ENCODE results near the gene CLCA4. TPM values are rescaled to one million over a fixed set of nuclear protein-coding genes. Genes with fewer than 3 reads are reported as not detected.

Gene CLCA4
- total RNA-seq, 1 donor from 2014 or later, result not detected

DNA sequence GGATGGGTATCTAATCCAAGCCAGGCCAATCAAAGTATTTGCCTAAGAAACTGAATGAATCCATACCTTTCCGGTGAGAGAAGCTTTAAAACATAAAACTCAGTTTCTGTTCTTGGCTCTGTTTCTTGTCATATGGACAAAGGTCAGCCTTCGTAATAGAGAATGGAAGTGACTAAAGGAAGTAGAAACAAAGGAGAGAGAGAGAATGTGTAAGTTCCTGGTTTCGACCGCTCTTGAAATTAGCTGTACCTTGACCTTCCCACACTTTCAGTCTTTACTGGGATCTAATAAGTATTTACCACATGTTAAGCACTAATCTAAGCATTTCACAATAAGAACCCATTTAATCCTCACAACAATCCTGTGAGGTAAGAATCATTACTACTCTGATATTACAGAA lies 19.6 kb upstream of the CLCA4 start:
- Mint-ChIP-seq H3K36me3 (ENCODE audit: low read depth) (no peaks in the 10 kb centered on the region), H3K4me1 (ENCODE audit: low read depth) (no peaks in the 10 kb centered on the region), H3K9me3 (ENCODE audit: low read depth) (peaks cover 6% of the 10 kb centered on the region), H3K27me3 (ENCODE audit: low read depth) (peaks cover 4% of the 10 kb centered on the region), H3K27ac (ENCODE audit: unreplicated experiment) (no peak overlapping the region), H3K4me3 (ENCODE audit: unreplicated experiment) (no peak overlapping the region)
- no peak for DNase-seq (ENCODE audit: low spot score)
- TF ChIP-seq CTCF (IDR thresholded peaks at IDR 0.05), result no peak

- Mint-ChIP-seq H3K4me3 (ENCODE audit: unreplicated experiment) (no peak overlapping the region), H3K27me3 (ENCODE audit: low read depth) (peaks cover 18% of the 10 kb centered on the region), H3K9me3 (ENCODE audit: low read depth) (peaks cover 4% of the 10 kb centered on the region), H3K4me1 (ENCODE audit: low read depth) (no peaks in the 10 kb centered on the region), H3K27ac (ENCODE audit: unreplicated experiment) (no peak overlapping the region), H3K36me3 (ENCODE audit: low read depth) (no peaks in the 10 kb centered on the region)
- no peak for TF ChIP-seq CTCF (IDR thresholded peaks at IDR 0.05)
- DNase-seq (ENCODE audit: low spot score), result no peak
Observed at GRCh38 chr1:86530211-86530845, 16.6 kb upstream of the CLCA4 start.

GRCh38 chr1:86537928-86538695 lies 8.8 kb upstream of the CLCA4 start:
- H3K9me3 Mint-ChIP-seq (ENCODE audit: low read depth), result no peaks in the 10 kb centered on the region
- no peaks in the 10 kb centered on the region for H3K36me3 Mint-ChIP-seq (ENCODE audit: low read depth)
- H3K27ac Mint-ChIP-seq (ENCODE audit: unreplicated experiment), result no peak overlapping the region
- H3K4me1 Mint-ChIP-seq (ENCODE audit: low read depth), result no peaks in the 10 kb centered on the region
- no peak for DNase-seq (ENCODE audit: low spot score)
- H3K27me3 Mint-ChIP-seq (ENCODE audit: low read depth), result peaks cover 13% of the 10 kb centered on the region
- no peak overlapping the region for H3K4me3 Mint-ChIP-seq (ENCODE audit: unreplicated experiment)
- no peak for TF ChIP-seq CTCF (IDR thresholded peaks at IDR 0.05)

DNA sequence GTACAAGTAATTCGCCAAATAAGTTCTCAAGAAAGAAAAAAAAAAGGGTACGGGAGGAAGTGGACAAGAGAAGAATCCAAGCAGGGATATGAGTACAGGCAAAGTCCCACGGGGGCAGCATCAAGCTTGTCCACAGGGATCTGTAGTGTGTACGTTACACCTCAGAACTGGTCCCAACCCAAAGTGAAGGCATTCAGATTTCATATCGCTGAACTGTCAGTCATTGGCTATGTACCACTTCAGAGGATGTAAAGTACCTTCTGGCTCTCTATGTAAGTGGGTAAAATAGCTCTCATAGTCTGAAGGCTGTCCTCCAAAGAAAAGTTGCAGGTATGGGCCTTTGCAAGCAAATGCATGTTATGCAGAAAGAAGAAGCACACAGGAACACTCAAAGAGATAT lies 8.1 kb upstream of the CLCA4 start:
- H3K27ac Mint-ChIP-seq (ENCODE audit: unreplicated experiment), result no peak overlapping the region
- H3K4me3 Mint-ChIP-seq (ENCODE audit: unreplicated experiment), result no peak overlapping the region
- H3K36me3 Mint-ChIP-seq (ENCODE audit: low read depth), result no peaks in the 10 kb centered on the region
- TF ChIP-seq CTCF (IDR thresholded peaks at IDR 0.05), result no peak
- DNase-seq (ENCODE audit: low spot score), result no peak
- H3K4me1 Mint-ChIP-seq (ENCODE audit: low read depth), result no peaks in the 10 kb centered on the region
- no peaks in the 10 kb centered on the region for H3K9me3 Mint-ChIP-seq (ENCODE audit: low read depth)
- H3K27me3 Mint-ChIP-seq (ENCODE audit: low read depth), result peaks cover 13% of the 10 kb centered on the region

GRCh38 chr1:86541859-86542258 lies 5.0 kb upstream of the CLCA4 start:
- Mint-ChIP-seq H3K4me1 (ENCODE audit: low read depth) (no peaks in the 10 kb centered on the region), H3K36me3 (ENCODE audit: low read depth) (no peaks in the 10 kb centered on the region), H3K4me3 (ENCODE audit: unreplicated experiment) (no peak overlapping the region), H3K27me3 (ENCODE audit: low read depth) (no peaks in the 10 kb centered on the region), H3K9me3 (ENCODE audit: low read depth) (peaks cover 13% of the 10 kb centered on the region), H3K27ac (ENCODE audit: unreplicated experiment) (no peak overlapping the region)
- DNase-seq (ENCODE audit: low spot score), result no peak
- no peak for TF ChIP-seq CTCF (IDR thresholded peaks at IDR 0.05)

Data from chondrocyte (in vitro differentiated cells).